Parathyroid adenoma (tissue), 2 donors: ENCODE results near the gene ANKLE1.

Experiments used
- H2AFZ ChIP-seq: fragments of 300-600 bp; sonication (generic); one replicate; pipeline ENCODE4 v1.7.0; 2017; ENCODE audit warnings: antibody characterized with exemption, mild to moderate bottlenecking
- H3K27ac ChIP-seq: fragments of 300-600 bp; sonication (generic); one replicate; pipeline ENCODE4 v1.7.0; 2017
- H3K27me3 ChIP-seq: fragments of 300-600 bp; sonication (generic); one replicate; pipeline ENCODE4 v1.7.0; 2017; ENCODE audit warnings: low read length; ENCODE audit not compliant: control insufficient read depth, insufficient read depth
- H3K36me3 ChIP-seq: fragments of 300-600 bp; sonication (generic); one replicate; pipeline ENCODE4 v1.7.0; 2017; ENCODE audit warnings: low read length; ENCODE audit not compliant: control insufficient read depth, insufficient read depth
- H3K4me1 ChIP-seq: fragments of 300-600 bp; sonication (generic); one replicate; pipeline ENCODE4 v1.7.0; 2017; ENCODE audit warnings: control low read depth
- H3K4me2 ChIP-seq: fragments of 300-600 bp; sonication (generic); one replicate; pipeline ENCODE4 v1.7.0; 2017; ENCODE audit warnings: low read length
- H3K4me3 ChIP-seq: fragments of 300-600 bp; sonication (generic); one replicate; pipeline ENCODE4 v1.7.0; 2017; ENCODE audit warnings: low read depth, low read length
- H3K79me2 ChIP-seq: fragments of 300-600 bp; sonication (generic); one replicate; pipeline ENCODE4 v1.7.0; 2017; ENCODE audit warnings: control low read depth
- H3K9ac ChIP-seq: fragments of 300-600 bp; sonication (generic); one replicate; pipeline ENCODE4 v1.7.0; 2017; ENCODE audit warnings: mild to moderate bottlenecking
- H3K9me3 ChIP-seq: fragments of 300-600 bp; sonication (generic); one replicate; pipeline ENCODE4 v1.7.0; 2017; ENCODE audit warnings: low read length; ENCODE audit not compliant: control insufficient read depth
- CTCF ChIP-seq: fragments of 300-600 bp; sonication (generic); IDR thresholded peaks from one replicate; pipeline ENCODE4 v1.7.0; 2017; ENCODE audit warnings: antibody characterized with exemption, mild to moderate bottlenecking
- donor health status: primary hyperparathyroidism.

Gene ANKLE1

GRCh38 chr19:17321655-17322489, 40.2 kb downstream of the ANKLE1 start:
- Histone ChIP-seq H3K79me2 (no peaks in the 10 kb centered on the region), H3K27ac (no peak overlapping the region), H3K9me3 (no peaks in the 10 kb centered on the region), H3K9ac (no peak overlapping the region), H3K27me3 (no peaks in the 10 kb centered on the region), H2AFZ (no peak overlapping the region), H3K4me2 (no peak overlapping the region), H3K4me3 (no peak overlapping the region), H3K36me3 (no peaks in the 10 kb centered on the region), H3K4me1 (no peaks in the 10 kb centered on the region)
- no peak for TF ChIP-seq CTCF

DNA sequence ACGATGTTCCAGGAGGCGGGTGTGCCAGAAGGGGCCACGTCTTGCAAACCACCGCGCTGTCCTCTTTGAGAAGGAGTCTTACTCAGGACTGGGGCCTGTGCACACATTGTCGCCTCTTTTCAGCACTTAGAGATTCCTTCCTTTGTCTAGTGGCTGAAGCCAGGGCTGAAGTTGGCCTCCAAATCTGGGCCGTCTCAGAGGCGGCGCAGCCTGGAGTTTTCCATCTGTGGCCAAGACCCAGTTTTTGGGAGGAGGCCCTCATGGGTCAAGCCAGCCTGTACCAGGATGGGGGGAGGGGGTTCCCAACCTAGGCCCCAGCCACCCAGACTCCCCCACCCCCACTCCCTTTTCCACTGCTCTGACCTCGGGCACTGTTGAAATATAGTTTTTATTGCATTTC, 41.2 kb downstream of the ANKLE1 start:
- Histone ChIP-seq H3K79me2 (no peaks in the 10 kb centered on the region), H3K27me3 (no peaks in the 10 kb centered on the region), H3K27ac (no peak overlapping the region), H3K4me2 (no peak overlapping the region), H3K36me3 (no peaks in the 10 kb centered on the region), H2AFZ (no peak overlapping the region), H3K9ac (no peak overlapping the region), H3K4me1 (no peaks in the 10 kb centered on the region), H3K9me3 (no peaks in the 10 kb centered on the region), H3K4me3 (no peak overlapping the region)
- TF ChIP-seq CTCF: no peak

DNA sequence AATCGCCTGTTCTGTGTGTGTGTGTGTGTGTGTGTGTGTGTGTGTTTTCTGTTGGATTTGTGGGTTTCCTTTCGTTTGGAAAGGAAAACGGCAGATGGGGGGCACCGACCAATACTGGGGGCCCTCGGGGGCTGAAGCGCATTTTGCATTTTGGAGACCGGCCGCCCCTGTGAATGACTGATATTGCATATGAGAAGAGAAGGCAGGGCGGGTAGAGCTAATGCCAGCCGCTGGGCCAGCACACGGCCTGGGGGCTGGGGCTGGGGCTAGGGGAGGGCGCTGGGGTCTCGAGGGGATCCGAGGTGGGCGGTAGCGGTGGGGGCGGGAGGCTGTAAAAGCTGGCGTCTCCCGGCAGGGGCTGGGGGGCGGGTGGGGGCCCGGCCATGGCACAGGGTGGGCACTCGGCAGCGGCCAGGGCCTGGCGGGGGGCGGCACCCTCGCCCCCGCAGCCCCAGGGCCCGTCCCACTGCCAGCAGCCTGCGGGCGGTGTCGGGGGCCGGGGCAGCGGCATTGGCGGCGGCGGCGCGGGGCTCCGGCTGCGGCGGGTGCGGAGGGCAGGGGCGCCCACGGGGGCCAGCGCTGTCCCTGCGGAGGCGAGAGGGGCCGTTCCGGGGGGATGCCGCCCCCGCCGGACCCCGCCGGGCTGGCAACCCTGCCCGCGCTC, 41.7 kb downstream of the ANKLE1 start:
- H3K9ac ChIP-seq: no peak overlapping the region
- TF ChIP-seq CTCF: no peak
- H3K79me2 ChIP-seq: no peaks in the 10 kb centered on the region
- H3K27ac ChIP-seq: no peak overlapping the region
- no peaks in the 10 kb centered on the region for H3K27me3 ChIP-seq
- H3K36me3 ChIP-seq: no peaks in the 10 kb centered on the region
- H3K4me3 ChIP-seq: no peak overlapping the region
- H3K4me1 ChIP-seq: no peaks in the 10 kb centered on the region
- no peaks in the 10 kb centered on the region for H3K9me3 ChIP-seq
- H3K4me2 ChIP-seq: no peak overlapping the region
- H2AFZ ChIP-seq: no peak overlapping the region

- no peaks in the 10 kb centered on the region for H3K4me1 ChIP-seq
- no peak overlapping the region for H3K27ac ChIP-seq
Observed at GRCh38 chr19:17323964-17324332, 42.2 kb downstream of the ANKLE1 start.

More at GRCh38 chr19:17323964-17324332, 42.2 kb downstream of the ANKLE1 start:
- Histone ChIP-seq H3K79me2 (no peaks in the 10 kb centered on the region), H3K36me3 (no peaks in the 10 kb centered on the region), H3K4me3 (no peak overlapping the region), H3K27me3 (no peaks in the 10 kb centered on the region), H3K4me2 (no peak overlapping the region), H2AFZ (no peak overlapping the region), H3K9me3 (no peaks in the 10 kb centered on the region), H3K9ac (no peak overlapping the region)
- no peak for TF ChIP-seq CTCF
